DND-41 (cell line): ENCODE data around the gene GLUD1.
"Not testable (repeated sequence)": the region's sequence is repeated elsewhere in the genome, so short reads cannot be mapped to it uniquely, and the experiment has no call there.

ENCODE experiments used
- ATAC-seq: fragments of 200-7000 bp; cut with Tn5 transposase; 3 replicates; pipeline ENCODE4 v1.9.1; 2021; ENCODE audit warnings: low read depth; ENCODE audit not compliant: insufficient read depth
- DNase-seq: peaks from one replicate; pipeline ENCODE4 v3.0.0-alpha.2; 2020
- H2AFZ ChIP-seq: 2 replicates; pipeline ENCODE4 v1.6.0; 2012; ENCODE audit warnings: low read depth, low read length
- H3K27ac ChIP-seq: 2 replicates; pipeline ENCODE4 v1.5.1; 2012; ENCODE audit warnings: low read length, inconsistent platforms
- H3K27me3 ChIP-seq: fragments of 200-600 bp; sonication (generic); 2 replicates; pipeline ENCODE4 v1.6.0; 2012; ENCODE audit warnings: low read length, mild to moderate bottlenecking, inconsistent platforms; ENCODE audit not compliant: insufficient read depth, poor library complexity
- H3K36me3 ChIP-seq: 2 replicates; pipeline ENCODE4 v1.5.1; 2012; ENCODE audit warnings: low read length, inconsistent platforms; ENCODE audit not compliant: insufficient read depth
- H3K4me1 ChIP-seq: 2 replicates; pipeline ENCODE4 v1.5.1; 2012; ENCODE audit warnings: mild to moderate bottlenecking, low read length; ENCODE audit not compliant: insufficient read depth
- H3K4me2 ChIP-seq: 2 replicates; pipeline ENCODE4 v1.6.0; 2012; ENCODE audit warnings: mild to moderate bottlenecking, moderate library complexity, low read length, inconsistent platforms; ENCODE audit not compliant: insufficient read depth
- H3K4me3 ChIP-seq, 2 experiments: fragments of 200-600 bp in 1 of 2; shearing (Covaris generic) in 1 of 2; 2 replicates each; pipeline ENCODE4 v1.5.1; 2012 to 2016; ENCODE audit warnings: inconsistent platforms in 2 of 2, low read length in 2 of 2, mild to moderate bottlenecking in 2 of 2, low read depth in 1 of 2, moderate library complexity in 1 of 2
- H3K79me2 ChIP-seq: 2 replicates; pipeline ENCODE4 v1.6.0; 2012; ENCODE audit warnings: low read length, inconsistent platforms; ENCODE audit not compliant: insufficient read depth
- H3K9ac ChIP-seq: 2 replicates; pipeline ENCODE4 v1.6.0; 2012; ENCODE audit warnings: low read depth, mild to moderate bottlenecking, inconsistent platforms, low read length, moderate library complexity
- H3K9me3 ChIP-seq: 2 replicates; pipeline ENCODE4 v1.5.1; 2012; ENCODE audit warnings: low read length, moderate library complexity, mild to moderate bottlenecking, inconsistent platforms; ENCODE audit not compliant: insufficient read depth, severe bottlenecking
- H4K20me1 ChIP-seq: 2 replicates; pipeline ENCODE4 v1.6.0; 2012; ENCODE audit warnings: low read length; ENCODE audit not compliant: insufficient read depth
- CTCF ChIP-seq: IDR thresholded peaks from 2 replicates; pipeline ENCODE4 v1.5.1; 2012; ENCODE audit warnings: borderline replicate concordance, low read length, moderate library complexity, mild to moderate bottlenecking; ENCODE audit not compliant: poor library complexity, severe bottlenecking; ENCODE audit errors: extremely low read depth
- EZH2 ChIP-seq: IDR thresholded peaks from 3 replicates; pipeline ENCODE4 v1.6.1; 2012; ENCODE audit warnings: borderline replicate concordance, low read depth, mild to moderate bottlenecking, moderate library complexity, low read length, inconsistent platforms; ENCODE audit not compliant: severe bottlenecking

Gene GLUD1

DNA sequence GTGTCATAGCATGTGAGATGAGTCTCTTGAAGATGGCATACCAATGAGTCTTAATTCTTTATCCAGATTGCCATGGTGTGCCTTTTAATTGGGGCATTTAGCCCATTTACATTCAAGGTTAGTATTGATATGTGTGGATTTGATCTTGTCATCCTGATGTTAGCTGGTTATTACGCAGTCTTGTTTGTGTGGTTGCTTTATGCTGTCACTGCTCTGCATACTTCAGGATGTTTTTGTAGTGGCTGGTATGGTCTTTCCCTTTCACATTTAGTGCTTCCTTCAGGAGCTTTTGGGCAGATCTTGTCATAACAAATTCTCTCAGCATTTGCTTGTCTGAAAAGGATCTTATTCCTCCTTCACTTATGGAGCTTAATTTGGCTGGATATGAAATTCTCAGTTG lies 58.0 kb downstream of the GLUD1 start:
- no peaks in the 10 kb centered on the region for H4K20me1 ChIP-seq
- H3K4me3 ChIP-seq, result no peak overlapping the region
- no peak overlapping the region for H3K4me2 ChIP-seq
- no peaks in the 10 kb centered on the region for H3K79me2 ChIP-seq
- H3K36me3 ChIP-seq, result no peaks in the 10 kb centered on the region
- no peak overlapping the region for H2AFZ ChIP-seq
- no peaks in the 10 kb centered on the region for H3K9me3 ChIP-seq
- DNase-seq (no peak), ATAC-seq (no peak)
- no peak overlapping the region for H3K27ac ChIP-seq
- H3K4me1 ChIP-seq, result no peaks in the 10 kb centered on the region
- TF ChIP-seq EZH2, result no peak
- TF ChIP-seq CTCF, result no peak
- no peaks in the 10 kb centered on the region for H3K27me3 ChIP-seq
- H3K9ac ChIP-seq, result no peak overlapping the region

DNA sequence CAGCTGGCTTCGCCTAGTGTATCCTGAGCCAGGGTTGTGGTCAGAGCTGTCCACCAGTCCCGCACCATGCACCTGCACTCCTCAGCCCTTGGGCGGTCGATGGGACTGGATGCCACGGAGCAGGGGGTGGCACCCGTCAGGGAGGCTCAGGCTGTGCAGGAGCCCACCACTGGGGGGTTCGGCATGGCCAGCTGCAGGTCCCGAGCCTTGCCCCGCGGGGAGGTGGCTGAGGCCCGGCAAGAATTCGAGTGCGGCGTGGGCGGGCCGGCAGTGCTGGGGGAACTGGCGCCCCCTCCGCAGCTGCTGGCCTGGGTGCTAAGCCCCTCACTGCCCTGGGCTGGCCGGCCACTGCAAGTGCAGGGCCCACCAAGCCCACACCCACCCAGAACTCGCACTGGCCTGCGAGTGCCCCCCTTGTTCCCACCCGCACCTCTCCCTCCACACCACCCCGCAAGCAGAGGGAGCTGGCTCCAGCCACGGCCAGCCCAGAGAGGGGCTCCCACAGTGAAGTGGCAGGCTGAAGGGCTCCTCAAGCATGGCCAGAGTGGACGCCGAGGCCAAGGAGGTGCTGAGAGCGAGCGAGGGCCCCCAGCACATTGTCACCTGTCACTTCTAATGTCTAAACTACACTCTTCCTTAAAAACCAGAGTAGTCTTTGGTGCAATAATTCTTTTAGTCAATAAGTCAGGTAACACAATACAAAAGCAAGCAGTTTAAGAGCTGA lies 63.6 kb downstream of the GLUD1 start:
- Histone ChIP-seq H3K9ac (no peak overlapping the region), H3K79me2 (no peaks in the 10 kb centered on the region)
- TF ChIP-seq CTCF, result no peak
- no peak for TF ChIP-seq EZH2

DNA sequence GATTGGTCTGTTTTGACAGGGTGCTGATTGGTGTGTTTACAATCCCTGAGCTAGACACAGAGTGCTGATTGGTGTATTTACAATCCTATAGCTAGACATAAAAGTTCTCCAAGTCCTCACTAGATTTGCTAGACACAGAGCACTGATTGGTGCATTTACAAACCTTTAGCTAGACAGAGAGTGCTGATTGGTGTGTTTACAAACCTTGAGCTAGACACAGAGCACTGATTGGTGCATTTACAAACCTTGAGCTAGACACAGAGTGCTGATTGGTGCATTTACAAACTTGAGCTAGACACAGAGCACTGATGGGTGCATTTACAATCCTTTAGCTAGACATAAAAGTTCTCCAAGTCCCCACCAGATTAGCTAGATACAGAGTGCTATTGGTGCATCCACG lies 64.2 kb downstream of the GLUD1 start:
- not testable (repeated sequence) for H3K36me3 ChIP-seq, DNase-seq, H3K4me3 ChIP-seq, H3K4me2 ChIP-seq, ATAC-seq, H4K20me1 ChIP-seq, H3K9ac ChIP-seq, H3K79me2 ChIP-seq, H3K4me1 ChIP-seq, H2AFZ ChIP-seq, H3K27me3 ChIP-seq, H3K9me3 ChIP-seq, H3K27ac ChIP-seq

More for the DNA sequence above, 63.6 kb downstream of the GLUD1 start:
- Histone ChIP-seq H3K4me3 (no peak overlapping the region), H3K36me3 (no peaks in the 10 kb centered on the region), H3K27me3 (no peaks in the 10 kb centered on the region), H3K4me1 (no peaks in the 10 kb centered on the region), H3K27ac (no peak overlapping the region), H2AFZ (no peak overlapping the region), H3K4me2 (no peak overlapping the region), H3K9me3 (no peaks in the 10 kb centered on the region), H4K20me1 (no peaks in the 10 kb centered on the region)
- DNase-seq, result no peak
- ATAC-seq, result no peak

DNA sequence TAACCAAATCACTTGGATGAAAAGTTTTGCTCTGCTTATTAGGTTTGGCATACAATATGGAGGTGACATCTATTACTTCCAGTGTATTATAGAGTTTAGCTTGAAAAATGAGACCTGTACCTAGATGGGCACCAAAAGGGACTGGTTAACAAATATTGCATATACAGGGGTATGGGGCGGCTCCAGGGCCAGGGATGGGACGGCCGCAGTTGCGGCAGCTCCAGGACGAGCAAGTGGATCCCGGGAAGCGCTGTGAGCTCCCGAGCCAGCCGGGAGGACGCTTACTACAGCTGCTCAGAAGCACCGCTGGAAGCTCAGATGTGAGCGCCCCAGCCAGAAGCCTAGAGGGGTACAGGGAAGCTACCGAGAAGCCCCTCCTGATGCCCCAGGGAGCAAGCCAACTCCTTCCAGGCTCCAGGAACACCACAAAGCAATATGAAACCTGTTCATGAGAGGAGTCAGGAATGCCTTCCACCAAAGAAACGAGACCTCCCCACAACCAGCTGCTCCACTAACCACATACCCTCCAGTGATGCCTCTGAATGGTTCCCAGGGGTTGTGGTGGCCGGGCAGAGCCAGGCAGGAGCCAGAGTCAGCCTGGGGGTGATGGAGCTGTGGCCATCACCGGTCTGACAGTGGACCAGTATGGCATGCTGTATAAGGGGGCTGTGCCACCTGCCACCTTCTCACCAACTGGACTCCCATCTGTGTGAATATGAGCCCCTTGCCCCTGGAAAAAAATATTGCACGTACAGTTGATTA lies 67.7 kb downstream of the GLUD1 start:
- H3K4me3 ChIP-seq, H3K79me2 ChIP-seq, H3K4me2 ChIP-seq, H3K27ac ChIP-seq, H4K20me1 ChIP-seq, H3K4me1 ChIP-seq, H3K9me3 ChIP-seq, H3K27me3 ChIP-seq, ATAC-seq, H2AFZ ChIP-seq, H3K36me3 ChIP-seq, H3K9ac ChIP-seq, DNase-seq: not testable (repeated sequence)

DNA sequence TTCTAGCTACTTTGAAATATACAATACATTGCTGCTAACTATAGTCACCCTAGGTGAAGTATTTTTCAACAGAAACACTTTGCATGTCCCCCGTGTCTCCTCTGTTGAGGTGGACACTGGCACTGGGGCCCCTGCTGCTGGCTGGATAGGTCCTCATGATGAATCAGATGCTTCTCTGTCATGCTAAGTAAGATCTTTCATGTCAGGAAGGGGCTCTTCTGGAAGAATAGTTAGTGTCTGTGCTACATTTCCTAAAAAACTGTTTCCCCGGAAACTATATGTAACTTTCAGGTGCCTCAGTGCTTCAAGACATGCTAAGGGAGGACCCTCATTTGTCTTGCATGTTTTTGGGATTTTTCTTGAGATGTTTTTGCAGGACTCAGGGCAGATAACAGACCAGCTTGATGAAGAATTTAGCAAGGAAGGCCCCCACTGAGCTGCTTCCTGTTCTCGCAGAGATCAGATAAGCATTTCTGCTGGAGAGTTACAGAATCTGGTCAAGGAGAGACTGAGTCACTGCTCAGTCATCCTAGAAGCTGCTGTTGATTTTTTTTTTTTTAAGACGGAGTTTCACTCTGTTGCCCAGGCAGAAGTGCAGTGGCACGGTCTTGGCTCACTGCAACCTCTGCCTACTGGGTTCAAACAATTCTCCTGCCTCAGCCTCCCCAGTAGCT lies 69.2 kb downstream of the GLUD1 start:
- not testable (repeated sequence) for H3K79me2 ChIP-seq, H4K20me1 ChIP-seq, H3K27ac ChIP-seq, H3K4me2 ChIP-seq, ATAC-seq, H3K9me3 ChIP-seq, H3K4me3 ChIP-seq, DNase-seq, H3K27me3 ChIP-seq, H2AFZ ChIP-seq, H3K36me3 ChIP-seq, H3K9ac ChIP-seq, H3K4me1 ChIP-seq

GRCh38 chr10:87020056-87020455 lies 74.6 kb downstream of the GLUD1 start, which contains the start of gene FAM25A:
TSS of gene FAM25A (plus strand) at chr10:87020294. CDS start at chr10:87020325, 31 bp downstream.
- DNase-seq, H3K4me1 ChIP-seq, H3K4me2 ChIP-seq, H3K4me3 ChIP-seq, H3K9me3 ChIP-seq, H3K36me3 ChIP-seq, H3K27ac ChIP-seq, H3K27me3 ChIP-seq, ATAC-seq, H3K79me2 ChIP-seq, H4K20me1 ChIP-seq, H2AFZ ChIP-seq, H3K9ac ChIP-seq: not testable (repeated sequence)
